Measurements from ENCODE around the gene CYP46A1. TPM values are rescaled to one million over a fixed set of nuclear protein-coding genes. Genes with fewer than 3 reads are reported as not detected.
A peak's percentile ranks its signal among the peaks of the same experiment; 100 is the strongest.

The CYP46A1 gene
- total RNA-seq, 1 experiment from 2014 or later, result 0.52 TPM

GRCh38 chr14:99728231-99728920, 44.3 kb downstream of the CYP46A1 start:
- no peak for DNase-seq
- H3K9me2 ChIP-seq (replicated peaks; ENCODE audit: insufficient read depth, low read length), result no peaks in the 10 kb centered on the region
- no peak overlapping the region for H3K4me3 ChIP-seq (ENCODE audit: low read length)
- no peak overlapping the region for H3K27ac ChIP-seq (ENCODE audit: low read length)
- H3K4me2 ChIP-seq (ENCODE audit: low read depth, low read length, poor library complexity, severe bottlenecking), result no peak overlapping the region
- H3K9me3 ChIP-seq (ENCODE audit: low read length), result no peaks in the 10 kb centered on the region
- no peaks in the 10 kb centered on the region for H3K27me3 ChIP-seq (ENCODE audit: low read length)
- no peak overlapping the region for H2AFZ ChIP-seq (ENCODE audit: low read length)
- no peaks in the 10 kb centered on the region for H3K36me3 ChIP-seq (ENCODE audit: insufficient read depth, low read length)
- no peaks in the 10 kb centered on the region for H3K79me2 ChIP-seq (ENCODE audit: low read length)
- no peak overlapping the region for H3K9ac ChIP-seq (ENCODE audit: low read length)
- H4K20me1 ChIP-seq (ENCODE audit: insufficient read depth, low read depth, low read length), result no peaks in the 10 kb centered on the region
- H3K4me1 ChIP-seq (ENCODE audit: low read length), result no peaks in the 10 kb centered on the region

DNA sequence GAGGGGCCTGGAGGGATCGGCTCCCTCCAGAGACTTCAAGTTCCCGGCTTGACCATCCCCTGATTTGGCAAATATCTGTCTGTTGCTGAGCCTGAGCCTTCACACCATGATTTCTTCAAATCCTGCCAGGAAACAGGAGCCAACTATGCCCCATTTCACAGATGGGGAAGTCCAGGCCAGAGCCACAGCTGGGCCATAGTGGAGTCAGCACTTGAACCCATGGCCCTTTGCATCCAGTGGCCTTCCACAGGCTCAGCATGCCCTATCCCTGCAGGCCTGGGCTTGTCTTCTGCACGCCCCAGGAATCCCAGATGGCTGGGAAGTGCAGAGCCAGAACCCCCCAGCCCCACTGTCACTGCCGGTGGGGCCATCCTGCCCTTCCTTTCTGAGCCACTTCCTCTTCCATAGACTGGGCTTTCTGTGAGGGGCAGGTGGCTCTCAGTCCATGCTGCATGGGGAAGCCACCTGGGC, 44.9 kb downstream of the CYP46A1 start:
- Histone ChIP-seq H3K9ac (ENCODE audit: low read length) (no peak overlapping the region), H3K9me3 (ENCODE audit: low read length) (no peaks in the 10 kb centered on the region), H3K4me1 (ENCODE audit: low read length) (no peaks in the 10 kb centered on the region), H3K9me2 (replicated peaks; ENCODE audit: insufficient read depth, low read length) (no peaks in the 10 kb centered on the region), H3K36me3 (ENCODE audit: insufficient read depth, low read length) (no peaks in the 10 kb centered on the region), H2AFZ (ENCODE audit: low read length) (no peak overlapping the region), H3K79me2 (ENCODE audit: low read length) (no peaks in the 10 kb centered on the region), H3K4me2 (ENCODE audit: low read depth, low read length, poor library complexity, severe bottlenecking) (no peak overlapping the region), H3K27me3 (ENCODE audit: low read length) (no peaks in the 10 kb centered on the region), H3K27ac (ENCODE audit: low read length) (no peak overlapping the region), H4K20me1 (ENCODE audit: insufficient read depth, low read depth, low read length) (no peaks in the 10 kb centered on the region), H3K4me3 (ENCODE audit: low read length) (no peak overlapping the region)
- no peak for DNase-seq

DNA sequence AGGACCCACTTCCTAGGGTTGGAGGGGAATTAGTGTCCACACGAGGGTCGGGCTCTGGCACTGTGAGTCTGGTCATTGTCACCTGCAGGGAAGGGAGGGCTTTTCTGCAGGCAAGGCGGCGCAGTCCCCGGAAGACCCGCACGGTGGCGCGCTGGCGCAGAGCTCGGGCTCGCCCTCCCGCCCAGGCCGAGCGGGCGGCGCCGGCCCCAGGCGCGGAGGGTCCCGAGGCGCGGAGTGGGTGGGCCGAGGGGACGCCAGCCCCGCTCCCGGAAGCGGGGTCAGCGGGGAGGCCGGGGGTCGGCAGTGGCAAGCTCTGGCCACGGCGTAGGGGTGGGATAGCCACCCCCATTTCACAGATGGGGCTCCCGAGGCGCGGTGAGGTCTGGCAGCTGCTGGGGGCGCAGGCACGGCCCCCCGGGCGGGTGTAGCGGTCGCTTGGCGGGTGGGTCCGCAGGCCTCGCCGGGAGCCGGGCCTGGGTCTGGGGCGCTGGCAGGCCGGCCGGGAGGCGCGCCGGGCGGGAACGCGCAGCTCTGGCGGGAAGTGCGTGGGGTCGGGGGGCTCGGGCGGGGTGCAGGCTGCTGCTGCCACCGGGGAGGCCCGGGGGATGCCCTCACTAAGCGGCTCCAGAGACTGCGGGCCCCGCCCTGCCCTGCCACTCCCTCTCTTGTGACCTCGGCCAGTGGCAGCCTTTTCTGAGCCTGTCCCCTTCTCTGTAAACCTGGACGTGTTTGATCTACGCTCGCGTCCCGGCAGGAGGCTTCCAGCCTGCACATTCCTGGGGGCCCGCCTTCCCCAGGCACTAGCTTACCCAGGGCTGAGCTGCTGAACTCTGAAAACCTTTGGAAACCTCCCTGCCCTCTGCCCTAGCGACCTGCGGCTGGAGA, 46.1 kb downstream of the CYP46A1 start:
- Histone ChIP-seq H4K20me1 (ENCODE audit: insufficient read depth, low read depth, low read length) (no peaks in the 10 kb centered on the region), H3K36me3 (ENCODE audit: insufficient read depth, low read length) (no peaks in the 10 kb centered on the region), H3K4me3 (ENCODE audit: low read length) (no peak overlapping the region), H3K27ac (ENCODE audit: low read length) (no peak overlapping the region), H3K9me3 (ENCODE audit: low read length) (no peaks in the 10 kb centered on the region), H3K4me2 (ENCODE audit: low read depth, low read length, poor library complexity, severe bottlenecking) (no peak overlapping the region), H2AFZ (ENCODE audit: low read length) (no peak overlapping the region), H3K79me2 (ENCODE audit: low read length) (no peaks in the 10 kb centered on the region), H3K27me3 (ENCODE audit: low read length) (no peaks in the 10 kb centered on the region), H3K4me1 (ENCODE audit: low read length) (no peaks in the 10 kb centered on the region), H3K9ac (ENCODE audit: low read length) (no peak overlapping the region), H3K9me2 (replicated peaks; ENCODE audit: insufficient read depth, low read length) (no peaks in the 10 kb centered on the region)
- peak; percentile 86 for DNase-seq

DNA sequence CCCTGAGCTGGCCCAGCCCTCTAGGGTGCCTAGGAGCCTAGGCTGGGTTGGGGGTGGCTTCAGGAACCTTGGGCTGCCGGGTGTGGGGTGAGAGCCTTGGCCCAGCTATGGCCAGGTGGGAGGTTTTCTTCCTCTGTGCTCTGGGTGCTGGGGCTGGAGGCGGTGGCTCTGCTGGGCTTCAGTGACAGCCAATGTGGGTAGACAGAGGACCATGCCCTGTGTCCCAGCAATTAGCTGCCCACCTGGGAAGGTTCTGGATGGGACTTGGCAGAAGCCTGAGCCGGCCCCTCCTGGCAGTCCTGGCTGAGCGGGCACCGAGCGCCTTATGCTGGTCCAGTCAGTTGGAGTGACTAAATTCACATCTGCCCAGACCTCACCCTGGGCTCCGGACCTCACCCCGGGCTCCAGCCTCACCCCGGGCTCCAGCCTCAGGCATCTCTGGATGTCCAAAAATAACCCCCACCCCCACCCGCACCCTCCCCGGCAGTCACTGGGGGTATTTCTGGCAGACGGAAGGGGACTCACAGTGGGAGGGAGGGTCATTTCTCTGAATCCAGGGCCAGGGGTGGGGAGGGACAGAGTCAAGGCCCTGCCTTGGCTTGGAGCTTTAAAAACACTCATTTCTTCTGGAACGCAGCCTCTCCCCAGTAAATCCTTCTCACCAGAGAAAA, 46.9 kb downstream of the CYP46A1 start:
- no peak for DNase-seq
- H3K4me2 ChIP-seq (ENCODE audit: low read depth, low read length, poor library complexity, severe bottlenecking), result no peak overlapping the region
- no peaks in the 10 kb centered on the region for H3K9me3 ChIP-seq (ENCODE audit: low read length)
- H3K79me2 ChIP-seq (ENCODE audit: low read length), result no peaks in the 10 kb centered on the region
- H2AFZ ChIP-seq (ENCODE audit: low read length), result no peak overlapping the region
- no peak overlapping the region for H3K4me3 ChIP-seq (ENCODE audit: low read length)
- no peaks in the 10 kb centered on the region for H4K20me1 ChIP-seq (ENCODE audit: insufficient read depth, low read depth, low read length)
- H3K9ac ChIP-seq (ENCODE audit: low read length), result no peak overlapping the region
- no peaks in the 10 kb centered on the region for H3K9me2 ChIP-seq (replicated peaks; ENCODE audit: insufficient read depth, low read length)
- no peak overlapping the region for H3K27ac ChIP-seq (ENCODE audit: low read length)
- H3K36me3 ChIP-seq (ENCODE audit: insufficient read depth, low read length), result no peaks in the 10 kb centered on the region
- no peaks in the 10 kb centered on the region for H3K27me3 ChIP-seq (ENCODE audit: low read length)
- H3K4me1 ChIP-seq (ENCODE audit: low read length), result no peaks in the 10 kb centered on the region

GRCh38 chr14:99731547-99732435, 47.7 kb downstream of the CYP46A1 start:
- no peak overlapping the region for H3K4me2 ChIP-seq (ENCODE audit: low read depth, low read length, poor library complexity, severe bottlenecking)
- no peak overlapping the region for H2AFZ ChIP-seq (ENCODE audit: low read length)
- H3K79me2 ChIP-seq (ENCODE audit: low read length), result no peaks in the 10 kb centered on the region
- H3K9me2 ChIP-seq (replicated peaks; ENCODE audit: insufficient read depth, low read length), result no peaks in the 10 kb centered on the region
- no peak overlapping the region for H3K9ac ChIP-seq (ENCODE audit: low read length)
- H3K36me3 ChIP-seq (ENCODE audit: insufficient read depth, low read length), result no peaks in the 10 kb centered on the region
- no peaks in the 10 kb centered on the region for H4K20me1 ChIP-seq (ENCODE audit: insufficient read depth, low read depth, low read length)
- no peaks in the 10 kb centered on the region for H3K27me3 ChIP-seq (ENCODE audit: low read length)
- no peak overlapping the region for H3K4me3 ChIP-seq (ENCODE audit: low read length)
- no peaks in the 10 kb centered on the region for H3K9me3 ChIP-seq (ENCODE audit: low read length)
- no peaks in the 10 kb centered on the region for H3K4me1 ChIP-seq (ENCODE audit: low read length)
- DNase-seq, result no peak
- H3K27ac ChIP-seq (ENCODE audit: low read length), result no peak overlapping the region

GRCh38 chr14:99732436-99733210, 48.5 kb downstream of the CYP46A1 start:
- no peaks in the 10 kb centered on the region for H3K9me3 ChIP-seq (ENCODE audit: low read length)
- no peak overlapping the region for H3K4me3 ChIP-seq (ENCODE audit: low read length)
- no peak overlapping the region for H3K4me2 ChIP-seq (ENCODE audit: low read depth, low read length, poor library complexity, severe bottlenecking)
- no peaks in the 10 kb centered on the region for H4K20me1 ChIP-seq (ENCODE audit: insufficient read depth, low read depth, low read length)
- H3K79me2 ChIP-seq (ENCODE audit: low read length), result no peaks in the 10 kb centered on the region
- H3K36me3 ChIP-seq (ENCODE audit: insufficient read depth, low read length), result no peaks in the 10 kb centered on the region
- no peaks in the 10 kb centered on the region for H3K4me1 ChIP-seq (ENCODE audit: low read length)
- H3K27ac ChIP-seq (ENCODE audit: low read length), result no peak overlapping the region
- no peak overlapping the region for H2AFZ ChIP-seq (ENCODE audit: low read length)
- DNase-seq, result no peak
- H3K27me3 ChIP-seq (ENCODE audit: low read length), result no peaks in the 10 kb centered on the region
- no peak overlapping the region for H3K9ac ChIP-seq (ENCODE audit: low read length)
- H3K9me2 ChIP-seq (replicated peaks; ENCODE audit: insufficient read depth, low read length), result no peaks in the 10 kb centered on the region

DNA sequence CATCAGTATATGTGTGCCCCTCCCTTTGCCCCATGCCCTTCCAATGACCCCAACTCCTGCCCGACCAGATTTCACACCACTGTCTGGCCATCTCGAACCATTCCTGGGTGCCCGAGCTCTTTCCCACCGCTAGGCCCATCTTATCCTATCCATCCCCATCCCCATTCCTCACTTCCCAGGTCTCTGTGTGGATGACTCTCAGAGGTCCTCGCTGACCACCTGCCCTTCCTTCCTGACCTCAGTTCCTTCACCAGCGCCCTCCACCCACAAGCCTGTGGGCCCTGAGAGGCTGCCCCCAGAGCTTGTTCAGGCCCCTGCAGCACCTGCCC, 49.1 kb downstream of the CYP46A1 start:
- Histone ChIP-seq H3K36me3 (ENCODE audit: insufficient read depth, low read length) (no peaks in the 10 kb centered on the region), H3K79me2 (ENCODE audit: low read length) (no peaks in the 10 kb centered on the region), H2AFZ (ENCODE audit: low read length) (no peak overlapping the region), H3K4me3 (ENCODE audit: low read length) (no peak overlapping the region), H3K4me1 (ENCODE audit: low read length) (no peaks in the 10 kb centered on the region), H3K9ac (ENCODE audit: low read length) (no peak overlapping the region), H4K20me1 (ENCODE audit: insufficient read depth, low read depth, low read length) (no peaks in the 10 kb centered on the region), H3K9me2 (replicated peaks; ENCODE audit: insufficient read depth, low read length) (no peaks in the 10 kb centered on the region), H3K9me3 (ENCODE audit: low read length) (no peaks in the 10 kb centered on the region), H3K27ac (ENCODE audit: low read length) (no peak overlapping the region), H3K27me3 (ENCODE audit: low read length) (no peaks in the 10 kb centered on the region), H3K4me2 (ENCODE audit: low read depth, low read length, poor library complexity, severe bottlenecking) (no peak overlapping the region)
- no peak for DNase-seq
